Stimulated activated CD4-positive, alpha-beta T cell treated with anti-CD3 and anti-CD28 coated beads, Interleukin-1b, Interleukin-23, amount 100 ng/mL, for 1 hour (primary cell): Measurements from ENCODE around the gene FNDC11.
"Not testable (repeated sequence)": the region's sequence is repeated elsewhere in the genome, so short reads cannot be mapped to it uniquely, and the experiment has no call there.

Experiments
- DNase-seq, 2 donors: peaks; one replicate each; pipeline ENCODE4 v3.0.0-alpha.2; 2020; ENCODE audit warnings: low read depth in 2 of 2

Gene FNDC11

GRCh38 chr20:63553933-63554290, at the start of gene FNDC11:
Gene FNDC11 (plus strand): TSS chr20:63554159. CDS start chr20:63555664, 1,505 bp downstream.
- DNase-seq, result peak in 1 of 2 donors; percentile 31

- no peak for DNase-seq
Observed at GRCh38 chr20:63504642-63505041, 49.3 kb upstream of the FNDC11 start.

- DNase-seq, result no peak
Observed at GRCh38 chr20:63505281-63505680, 48.7 kb upstream of the FNDC11 start.

GRCh38 chr20:63505723-63506122, 48.2 kb upstream of the FNDC11 start:
- no peak for DNase-seq

GRCh38 chr20:63507083-63507743, 46.7 kb upstream of the FNDC11 start:
- DNase-seq, result no peak

GRCh38 chr20:63508072-63508768, 45.7 kb upstream of the FNDC11 start:
- DNase-seq, result no peak

GRCh38 chr20:63509088-63509564, 44.8 kb upstream of the FNDC11 start:
- no peak for DNase-seq

GRCh38 chr20:63513207-63513606, 40.8 kb upstream of the FNDC11 start:
- no peak for DNase-seq

GRCh38 chr20:63514520-63514919, 39.4 kb upstream of the FNDC11 start:
- DNase-seq, result not testable (repeated sequence)

GRCh38 chr20:63517376-63518309, 36.3 kb upstream of the FNDC11 start:
- DNase-seq, result no peak

GRCh38 chr20:63518351-63518861, 35.6 kb upstream of the FNDC11 start:
- no peak for DNase-seq

- no peak for DNase-seq
Observed at GRCh38 chr20:63518946-63519667, 34.9 kb upstream of the FNDC11 start.

- peak in 1 of 2 donors; percentile 17 for DNase-seq
Observed at GRCh38 chr20:63519668-63520503, 34.1 kb upstream of the FNDC11 start.

- DNase-seq, result peak; percentile 75 to 78
Observed at GRCh38 chr20:63520504-63520933, 33.4 kb upstream of the FNDC11 start, which contains the start of gene PPDPF. Gene PPDPF (plus strand): TSS chr20:63520765. CDS start chr20:63521309, 544 bp downstream.

GRCh38 chr20:63520934-63521601, 32.9 kb upstream of the FNDC11 start:
- DNase-seq, result peak; percentile 18 to 45

GRCh38 chr20:63521602-63522001, 32.4 kb upstream of the FNDC11 start:
- DNase-seq, result no peak

GRCh38 chr20:63522091-63522868, 31.7 kb upstream of the FNDC11 start:
- DNase-seq, result no peak

GRCh38 chr20:63522981-63523611, 30.9 kb upstream of the FNDC11 start:
- no peak for DNase-seq
